Sigmoid colon (tissue), 7 donors: ENCODE measurements around the gene ESD. TPM values are rescaled to one million over a fixed set of nuclear protein-coding genes. Genes with fewer than 3 reads are reported as not detected.

ENCODE experiments used
- DNase-seq: peaks from one replicate; pipeline ENCODE4 v3.0.0-alpha.2; 2019
- H3K27ac ChIP-seq, 4 donors: fragments of 200-600 bp; sonication (generic); one replicate each; pipeline ENCODE4 v1.5.1; 2016 to 2019; ENCODE audit warnings: mild to moderate bottlenecking in 1 of 4
- H3K27me3 ChIP-seq, 3 donors: fragments of 200-600 bp; sonication (generic); one replicate each; pipeline ENCODE4 v1.5.1; 2019; ENCODE audit warnings: mild to moderate bottlenecking in 1 of 3
- H3K36me3 ChIP-seq, 4 donors: fragments of 200-600 bp; sonication (generic); one replicate each; pipeline ENCODE4 v1.5.1; 2016 to 2019
- H3K4me1 ChIP-seq, 4 donors: fragments of 200-600 bp; sonication (generic); one replicate each; pipeline ENCODE4 v1.5.1; 2017 to 2019
- H3K4me3 ChIP-seq, 4 donors: fragments of 200-600 bp; sonication (generic); one replicate each; pipeline ENCODE4 v1.5.1; 2017 to 2019; ENCODE audit warnings: mild to moderate bottlenecking in 2 of 4, moderate library complexity in 1 of 4
- H3K9me3 ChIP-seq, 4 donors: fragments of 200-600 bp in 3 of 4; sonication (generic) in 3 of 4; one replicate each; pipeline versions ENCODE4 v1.5.1 to v1.6.1; 2013 to 2019
- EP300 ChIP-seq, 4 donors: sonication (generic); formaldehyde crosslinking; IDR thresholded peaks; one replicate each; pipeline ENCODE4 v1.6.1; 2017; ENCODE audit warnings: antibody characterized with exemption in 4 of 4
- POLR2A ChIP-seq, 2 donors: fragments of 450-650 bp; IDR thresholded peaks; one replicate each; pipeline ENCODE4 v1.6.1; 2016; ENCODE audit warnings: antibody characterized with exemption in 2 of 2, mild to moderate bottlenecking in 2 of 2, moderate library complexity in 2 of 2
- POLR2AphosphoS5 ChIP-seq, 4 donors: sonication (generic); formaldehyde crosslinking; IDR thresholded peaks; one replicate each; pipeline ENCODE4 v1.6.1; 2017; ENCODE audit warnings: antibody characterized with exemption in 4 of 4
- WGBS, 2 donors: extraction: QIAGEN DNeasy Blood & Tissue Kit; methylation state at CpG; one replicate each; pipeline ENCODE4 v1.1.7; 2013; 5-methylcytosine and 5-hydroxymethylcytosine counted together
- intact Hi-C: fragments of 100-400 bp; cut with DNase I; formaldehyde crosslinking; loops from one replicate; pipeline ENCODE4 v1.15.1; 2023
- polyA plus RNA-seq, 3 donors: library from polyadenylated mRNA; stranded (reverse); fragments of 200-250 nt; gene quantifications; one replicate each; pipeline ENCODE4 v1.2.3, GENCODE V29; 2013
- total RNA-seq, 4 donors: library from RNA; depleted of rRNA; stranded (reverse); fragments of >200 nt; gene quantifications; one replicate each; pipeline ENCODE4 v1.1.0, GENCODE V29; 2016
- TF ChIP-seq, protein P1 (sequence below), 4 experiments: fragments of 450-650 bp in 3 of 4; fragments of 200-600 bp in 1 of 4; IDR thresholded peaks; one replicate each; pipeline ENCODE4 v1.5.1; 2016 to 2019; ENCODE audit warnings: antibody characterized with exemption in 4 of 4, mild to moderate bottlenecking in 3 of 4, moderate library complexity in 2 of 4
- donor health status: healthy with polysubstance abuse.
- donor health status: Bipolar disorder and iron deficiency.
- donor health status: healthy.

Gene ESD
- total and polyA plus RNA-seq, 7 donors = 89.5 to 150 (median 131) TPM

DNA sequence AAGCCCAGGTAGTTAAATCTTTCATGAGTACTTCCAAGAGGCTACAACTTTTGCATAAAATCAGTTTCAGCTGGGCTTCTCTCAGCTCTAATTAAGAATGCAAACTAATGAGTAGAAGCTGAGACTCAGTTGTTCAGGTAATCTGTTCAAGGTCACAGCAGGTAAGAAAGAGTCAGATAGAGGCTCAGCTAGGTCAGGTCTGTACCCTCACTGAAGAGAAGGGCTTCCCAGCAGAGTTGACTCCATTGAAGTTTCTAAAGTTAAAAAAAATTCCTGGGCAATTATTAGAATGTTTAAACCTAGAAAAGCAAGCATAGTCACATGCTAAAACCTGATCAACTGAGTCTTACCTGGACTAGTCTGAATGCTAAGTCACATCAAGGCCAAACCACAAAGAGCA is 42.1 kb downstream of the ESD start:
- no peaks in the 10 kb centered on the region for H3K4me1 ChIP-seq
- no peaks in the 10 kb centered on the region for H3K27me3 ChIP-seq
- intact Hi-C loops = no loop called here
- no peak for DNase-seq
- H3K36me3 ChIP-seq = peaks cover 0 to 28% (median 7%) of the 10 kb centered on the region in 4 donors
- H3K27ac ChIP-seq = no peak overlapping the region
- no peak overlapping the region for H3K4me3 ChIP-seq
- TF ChIP-seq EP300 (IDR thresholded peaks at IDR 0.05) = no peak
- TF ChIP-seq, protein P1, sequence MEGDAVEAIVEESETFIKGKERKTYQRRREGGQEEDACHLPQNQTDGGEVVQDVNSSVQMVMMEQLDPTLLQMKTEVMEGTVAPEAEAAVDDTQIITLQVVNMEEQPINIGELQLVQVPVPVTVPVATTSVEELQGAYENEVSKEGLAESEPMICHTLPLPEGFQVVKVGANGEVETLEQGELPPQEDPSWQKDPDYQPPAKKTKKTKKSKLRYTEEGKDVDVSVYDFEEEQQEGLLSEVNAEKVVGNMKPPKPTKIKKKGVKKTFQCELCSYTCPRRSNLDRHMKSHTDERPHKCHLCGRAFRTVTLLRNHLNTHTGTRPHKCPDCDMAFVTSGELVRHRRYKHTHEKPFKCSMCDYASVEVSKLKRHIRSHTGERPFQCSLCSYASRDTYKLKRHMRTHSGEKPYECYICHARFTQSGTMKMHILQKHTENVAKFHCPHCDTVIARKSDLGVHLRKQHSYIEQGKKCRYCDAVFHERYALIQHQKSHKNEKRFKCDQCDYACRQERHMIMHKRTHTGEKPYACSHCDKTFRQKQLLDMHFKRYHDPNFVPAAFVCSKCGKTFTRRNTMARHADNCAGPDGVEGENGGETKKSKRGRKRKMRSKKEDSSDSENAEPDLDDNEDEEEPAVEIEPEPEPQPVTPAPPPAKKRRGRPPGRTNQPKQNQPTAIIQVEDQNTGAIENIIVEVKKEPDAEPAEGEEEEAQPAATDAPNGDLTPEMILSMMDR (IDR thresholded peaks at IDR 0.05) = no peak
- no peak for TF ChIP-seq POLR2AphosphoS5 (IDR thresholded peaks at IDR 0.05)
- TF ChIP-seq POLR2A (IDR thresholded peaks at IDR 0.05) = no peak
- H3K9me3 ChIP-seq = no peaks in the 10 kb centered on the region

DNA sequence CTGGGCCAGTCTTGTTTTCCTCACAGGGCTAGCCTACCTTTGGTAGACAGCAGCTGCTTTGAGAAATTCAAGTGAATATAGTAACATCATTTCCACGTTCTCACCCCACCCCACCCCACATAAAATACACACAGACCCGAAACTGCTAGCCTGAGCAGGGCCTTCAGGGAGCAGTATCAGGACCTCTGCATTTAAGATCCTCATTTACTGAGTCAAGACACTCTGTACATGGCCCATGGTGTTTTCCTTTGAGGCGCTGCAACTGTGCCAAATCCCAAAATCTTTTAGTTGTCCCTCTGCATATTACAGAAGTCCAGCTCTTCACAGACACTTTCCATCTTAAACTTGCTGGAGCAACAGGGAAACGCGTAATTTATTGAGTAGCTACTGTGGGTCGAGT is 43.0 kb downstream of the ESD start:
- no peaks in the 10 kb centered on the region for H3K9me3 ChIP-seq
- no peaks in the 10 kb centered on the region for H3K27me3 ChIP-seq
- no peak overlapping the region for H3K27ac ChIP-seq
- no peak overlapping the region for H3K4me3 ChIP-seq
- peaks cover 0 to 34% (median 7%) of the 10 kb centered on the region in 4 donors for H3K36me3 ChIP-seq
- TF ChIP-seq EP300 (IDR thresholded peaks at IDR 0.05) (no peak), POLR2AphosphoS5 (IDR thresholded peaks at IDR 0.05) (no peak), POLR2A (IDR thresholded peaks at IDR 0.05) (no peak)
- TF ChIP-seq, protein P1 (IDR thresholded peaks at IDR 0.05) = no peak
- WGBS, 2 donors = 83 to 85% methylated on average over 6 of the region's 6 CpGs
- no peaks in the 10 kb centered on the region for H3K4me1 ChIP-seq
- DNase-seq = no peak
- intact Hi-C loops = no loop called here

DNA sequence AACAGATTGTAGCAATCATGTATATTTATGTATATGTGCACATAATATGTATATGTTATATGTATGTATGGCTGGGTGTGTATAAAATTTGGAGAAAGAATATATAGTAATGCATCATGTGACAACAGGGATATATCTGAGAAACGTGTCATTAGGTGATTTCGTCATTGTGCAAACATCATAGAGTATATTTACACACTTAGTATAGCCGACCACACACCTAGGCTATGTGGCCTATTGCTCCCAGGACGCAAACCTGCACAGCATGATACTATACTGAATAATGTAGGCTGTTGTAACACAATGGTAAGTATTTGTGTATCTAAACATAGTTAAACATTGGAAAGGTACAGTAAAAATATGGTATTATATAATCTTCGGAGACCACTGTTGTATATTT is 43.8 kb downstream of the ESD start:
- intact Hi-C loops = no loop called here
- H3K4me3 ChIP-seq = no peak overlapping the region
- 17 to 62% methylated on average over 5 of the region's 5 CpGs for WGBS, 2 donors
- no peak overlapping the region for H3K27ac ChIP-seq
- no peaks in the 10 kb centered on the region for H3K27me3 ChIP-seq
- TF ChIP-seq EP300 (IDR thresholded peaks at IDR 0.05) = no peak
- TF ChIP-seq POLR2AphosphoS5 (IDR thresholded peaks at IDR 0.05) = no peak
- TF ChIP-seq POLR2A (IDR thresholded peaks at IDR 0.05) = no peak
- TF ChIP-seq, protein P1 (IDR thresholded peaks at IDR 0.05) = no peak
- peaks cover 0 to 42% (median 9%) of the 10 kb centered on the region in 4 donors for H3K36me3 ChIP-seq
- DNase-seq = no peak
- no peaks in the 10 kb centered on the region for H3K4me1 ChIP-seq
- no peaks in the 10 kb centered on the region for H3K9me3 ChIP-seq

DNA sequence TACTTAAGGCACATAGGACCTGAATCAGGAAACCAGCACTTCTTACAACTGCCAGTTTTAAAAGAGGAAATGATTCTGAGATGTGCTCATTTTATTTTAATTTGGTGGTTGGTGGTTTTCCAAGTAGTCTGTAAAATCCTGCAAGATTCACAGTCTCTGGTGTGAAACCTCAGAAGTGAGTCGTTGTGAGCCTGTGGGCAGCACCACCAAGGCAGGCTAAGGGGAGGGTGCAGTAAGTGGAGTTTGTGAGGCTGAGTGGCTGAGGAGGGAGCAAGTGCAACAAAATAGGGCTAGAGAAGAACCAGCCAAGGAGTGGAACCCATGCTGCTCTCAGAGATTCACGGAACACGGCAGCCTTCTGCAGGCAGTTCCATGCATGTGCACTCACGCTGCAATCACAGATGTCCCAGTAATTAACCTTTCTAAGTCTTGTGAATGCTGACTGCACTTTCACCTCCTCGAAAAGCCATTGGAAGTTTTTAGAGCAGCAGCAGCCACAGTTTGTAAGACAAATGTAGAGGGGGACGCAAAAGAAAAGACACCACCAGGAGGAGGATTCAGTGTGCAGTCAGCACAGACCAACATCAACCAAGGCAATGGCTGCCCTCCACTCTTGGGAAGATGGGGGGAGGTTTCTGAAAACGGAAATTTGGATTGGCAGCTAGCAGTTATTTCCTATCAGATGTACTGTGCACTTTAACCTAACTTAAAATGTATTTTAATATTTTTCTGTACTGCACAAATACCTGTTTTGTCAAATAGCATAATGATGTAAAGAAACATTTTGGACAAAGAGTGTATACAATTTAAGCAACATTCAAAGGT is 44.9 kb downstream of the ESD start:
- Histone ChIP-seq H3K4me1 (no peaks in the 10 kb centered on the region), H3K27ac (no peak overlapping the region), H3K36me3 (peaks cover 0 to 47% (median 10%) of the 10 kb centered on the region in 4 donors), H3K27me3 (no peaks in the 10 kb centered on the region), H3K9me3 (no peaks in the 10 kb centered on the region), H3K4me3 (no peak overlapping the region)
- intact Hi-C loops = no loop called here
- DNase-seq = no peak
- TF ChIP-seq, protein P1 (IDR thresholded peaks at IDR 0.05) = no peak
- TF ChIP-seq POLR2A (IDR thresholded peaks at IDR 0.05) = no peak
- 57 to 83% methylated on average over 7 of the region's 7 CpGs for WGBS, 2 donors

DNA sequence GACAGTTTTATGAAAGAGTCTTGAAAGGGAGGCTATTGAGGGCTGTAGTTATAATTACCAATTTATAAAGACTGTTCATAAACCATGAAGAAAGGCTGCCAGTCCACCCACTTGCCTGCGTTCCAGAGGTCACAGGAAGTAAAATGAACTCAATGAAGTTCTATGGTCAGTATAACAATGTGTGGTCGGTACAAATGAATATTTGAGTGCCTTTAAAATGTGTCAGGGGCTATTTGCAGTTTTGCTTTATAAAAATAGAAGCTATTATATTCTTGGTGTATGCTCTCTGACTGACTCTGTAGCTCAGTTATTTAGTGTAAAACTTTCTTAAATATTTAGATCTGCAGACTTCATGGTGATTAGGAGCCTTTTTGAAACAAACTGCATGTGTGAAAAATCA is 47.0 kb downstream of the ESD start:
- TF ChIP-seq POLR2A (IDR thresholded peaks at IDR 0.05) (no peak), POLR2AphosphoS5 (IDR thresholded peaks at IDR 0.05) (no peak), EP300 (IDR thresholded peaks at IDR 0.05) (no peak)
- TF ChIP-seq, protein P1 (IDR thresholded peaks at IDR 0.05) = no peak
- intact Hi-C loops = no loop called here
- H3K4me1 ChIP-seq = no peaks in the 10 kb centered on the region
- 40 to 61% methylated on average over 2 of the region's 2 CpGs for WGBS, 2 donors
- H3K36me3 ChIP-seq = peaks cover 3 to 60% (median 15%) of the 10 kb centered on the region in 4 donors
- DNase-seq = no peak
- no peak overlapping the region for H3K27ac ChIP-seq
- no peak overlapping the region for H3K4me3 ChIP-seq
- H3K27me3 ChIP-seq = no peaks in the 10 kb centered on the region
- H3K9me3 ChIP-seq = no peaks in the 10 kb centered on the region
